Measurements from ENCODE around the gene DDX25.

GRCh38 chr11:125971618-125972017, 67.3 kb downstream of the DDX25 start:
- TF ChIP-seq, protein P1, sequence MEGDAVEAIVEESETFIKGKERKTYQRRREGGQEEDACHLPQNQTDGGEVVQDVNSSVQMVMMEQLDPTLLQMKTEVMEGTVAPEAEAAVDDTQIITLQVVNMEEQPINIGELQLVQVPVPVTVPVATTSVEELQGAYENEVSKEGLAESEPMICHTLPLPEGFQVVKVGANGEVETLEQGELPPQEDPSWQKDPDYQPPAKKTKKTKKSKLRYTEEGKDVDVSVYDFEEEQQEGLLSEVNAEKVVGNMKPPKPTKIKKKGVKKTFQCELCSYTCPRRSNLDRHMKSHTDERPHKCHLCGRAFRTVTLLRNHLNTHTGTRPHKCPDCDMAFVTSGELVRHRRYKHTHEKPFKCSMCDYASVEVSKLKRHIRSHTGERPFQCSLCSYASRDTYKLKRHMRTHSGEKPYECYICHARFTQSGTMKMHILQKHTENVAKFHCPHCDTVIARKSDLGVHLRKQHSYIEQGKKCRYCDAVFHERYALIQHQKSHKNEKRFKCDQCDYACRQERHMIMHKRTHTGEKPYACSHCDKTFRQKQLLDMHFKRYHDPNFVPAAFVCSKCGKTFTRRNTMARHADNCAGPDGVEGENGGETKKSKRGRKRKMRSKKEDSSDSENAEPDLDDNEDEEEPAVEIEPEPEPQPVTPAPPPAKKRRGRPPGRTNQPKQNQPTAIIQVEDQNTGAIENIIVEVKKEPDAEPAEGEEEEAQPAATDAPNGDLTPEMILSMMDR (conservative IDR thresholded peaks at IDR 0.05), result no peak
- no peak for TF ChIP-seq EZH2 (IDR thresholded peaks at IDR 0.05; ENCODE audit: low read depth)

All from PC-9 (cell line).